DND-41 (cell line): ENCODE data around the gene GAB1.

Source experiments
- CTCF ChIP-seq: IDR thresholded peaks from 2 replicates; pipeline ENCODE4 v1.5.1; 2012; ENCODE audit warnings: borderline replicate concordance, low read length, moderate library complexity, mild to moderate bottlenecking; ENCODE audit not compliant: poor library complexity, severe bottlenecking; ENCODE audit errors: extremely low read depth
- EZH2 ChIP-seq: IDR thresholded peaks from 3 replicates; pipeline ENCODE4 v1.6.1; 2012; ENCODE audit warnings: borderline replicate concordance, low read depth, mild to moderate bottlenecking, moderate library complexity, low read length, inconsistent platforms; ENCODE audit not compliant: severe bottlenecking

DNA sequence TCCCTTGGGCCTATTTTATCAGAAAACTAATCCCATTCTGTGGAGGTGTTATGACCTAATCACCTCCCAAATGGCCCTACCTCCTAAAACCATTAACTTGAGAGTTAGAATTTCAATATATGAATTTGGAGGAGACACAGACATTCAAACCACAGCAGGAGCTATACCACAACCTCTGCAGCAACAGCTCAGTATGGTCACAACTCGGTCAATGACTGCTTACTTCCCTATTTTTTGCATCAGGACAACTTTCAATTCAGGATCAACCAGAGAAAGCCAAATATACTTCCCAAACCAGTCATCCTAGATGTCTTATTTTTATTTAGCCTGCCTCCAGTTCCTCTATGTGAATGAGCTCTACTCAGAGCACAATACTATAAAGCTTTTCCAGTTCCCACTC is 165.6 kb downstream of the GAB1 start:
- TF ChIP-seq CTCF (no peak), EZH2 (no peak)
